ENCODE results near the gene NBPF3. TPM values are rescaled to one million over a fixed set of nuclear protein-coding genes. Genes with fewer than 3 reads are reported as not detected.

NBPF3 gene
- polyA plus RNA-seq, 2 donors: 1.1 to 2.4 TPM

DNA sequence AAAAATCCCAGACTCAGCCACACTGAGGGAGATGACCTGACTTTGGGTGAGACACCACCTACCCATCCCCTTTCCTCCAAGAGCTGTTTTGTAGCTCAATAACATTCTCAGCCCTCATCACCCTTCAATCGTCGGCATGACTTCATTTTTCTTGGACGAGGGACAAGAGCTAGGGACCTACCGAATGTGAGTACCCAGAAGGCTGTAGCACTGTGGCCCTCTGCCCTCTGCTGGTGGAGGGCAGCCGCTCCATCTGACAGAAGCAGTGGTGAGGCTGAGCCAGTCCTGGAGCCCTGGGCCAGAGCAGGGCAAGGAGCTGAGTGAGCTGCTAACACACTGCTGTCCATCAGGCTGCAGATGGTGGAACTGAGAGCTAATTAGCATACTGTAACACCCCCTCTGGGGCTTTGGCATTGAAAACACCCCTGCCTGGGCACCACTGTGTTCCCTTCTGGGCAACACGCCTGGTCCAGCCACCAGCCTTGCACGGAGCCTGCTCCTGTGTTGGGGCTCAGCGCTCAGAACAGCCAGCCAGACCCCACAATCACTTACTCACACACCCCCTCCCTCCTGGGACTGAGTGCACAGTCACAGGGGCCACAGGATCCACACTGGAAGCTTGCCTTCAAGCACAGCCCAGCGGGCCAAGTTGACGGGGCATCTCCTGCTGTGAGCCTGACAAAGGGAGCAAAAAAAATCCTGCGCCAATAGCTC lies 51.0 kb downstream of the NBPF3 start:
- Histone ChIP-seq H3K9me3 (ENCODE audit: control insufficient read depth in 2 of 2, insufficient read depth in 1 of 2, low read depth in 1 of 2, low read length in 1 of 2) (no peaks in the 10 kb centered on the region), H3K27ac (ENCODE audit: low read depth in 2 of 2, low read length in 1 of 2) (no peak overlapping the region), H3K4me3 (ENCODE audit: low read depth in 1 of 2, low read length in 2 of 2) (no peak overlapping the region), H3K27me3 (ENCODE audit: control insufficient read depth in 1 of 2, insufficient read depth in 2 of 2, low read length in 2 of 2) (no peaks in the 10 kb centered on the region), H3K36me3 (ENCODE audit: control insufficient read depth in 2 of 2, insufficient read depth in 2 of 2, low read length in 1 of 2) (no peaks in the 10 kb centered on the region), H3K4me1 (ENCODE audit: control insufficient read depth in 2 of 2, insufficient read depth in 2 of 2, low read length in 1 of 2) (peaks cover 0 to 2% of the 10 kb centered on the region in 2 donors)
- WGBS, 2 donors: 65 to 76% methylated on average over 11 of the region's 11 CpGs

DNA sequence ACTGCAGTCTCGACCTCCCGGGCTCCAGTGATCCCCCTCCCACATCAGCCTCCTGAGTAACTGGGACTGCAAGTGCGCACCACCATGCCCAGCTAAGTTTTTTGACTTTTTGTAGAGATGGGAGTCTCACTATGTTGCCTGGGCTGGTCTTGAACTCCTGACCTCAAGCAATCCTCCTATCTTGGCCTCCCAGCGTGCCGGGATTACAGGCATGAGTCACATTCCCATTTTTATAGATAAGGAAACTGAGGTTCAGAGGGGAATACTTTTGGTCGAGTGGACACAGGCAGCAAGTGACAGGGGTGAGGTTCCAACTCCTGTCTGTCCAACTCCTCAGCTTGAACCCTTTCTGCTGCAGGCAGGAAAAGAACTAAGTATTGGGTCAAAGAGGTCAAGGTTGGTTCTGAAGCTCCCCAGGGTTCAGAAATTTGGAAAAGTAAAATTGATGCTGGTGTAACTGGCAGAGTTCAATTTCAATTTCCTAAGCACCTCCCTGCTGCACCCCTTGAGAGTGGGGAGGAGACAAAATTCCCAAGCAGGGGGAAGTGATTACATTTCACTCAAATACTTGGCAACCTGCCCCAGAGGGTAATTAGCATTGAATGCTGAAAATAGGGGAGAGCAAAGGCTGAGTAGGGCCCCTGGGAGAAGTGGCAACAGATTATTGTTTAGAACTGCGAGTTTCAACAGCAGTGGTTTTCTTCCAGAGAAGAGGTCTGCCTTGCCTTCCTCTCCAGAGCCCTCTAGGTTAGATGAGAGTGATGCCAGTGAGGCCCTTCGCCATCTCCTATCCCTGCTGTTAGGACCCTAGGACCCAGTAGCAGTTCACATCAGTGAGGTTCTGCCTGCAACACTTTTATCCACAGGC lies 51.8 kb downstream of the NBPF3 start:
- no peaks in the 10 kb centered on the region for H3K27me3 ChIP-seq (ENCODE audit: control insufficient read depth in 1 of 2, insufficient read depth in 2 of 2, low read length in 2 of 2)
- no peaks in the 10 kb centered on the region for H3K9me3 ChIP-seq (ENCODE audit: control insufficient read depth in 2 of 2, insufficient read depth in 1 of 2, low read depth in 1 of 2, low read length in 1 of 2)
- no peak overlapping the region for H3K4me3 ChIP-seq (ENCODE audit: low read depth in 1 of 2, low read length in 2 of 2)
- no peak overlapping the region for H3K27ac ChIP-seq (ENCODE audit: low read depth in 2 of 2, low read length in 1 of 2)
- peaks cover 0 to 2% of the 10 kb centered on the region in 2 donors for H3K4me1 ChIP-seq (ENCODE audit: control insufficient read depth in 2 of 2, insufficient read depth in 2 of 2, low read length in 1 of 2)
- no peaks in the 10 kb centered on the region for H3K36me3 ChIP-seq (ENCODE audit: control insufficient read depth in 2 of 2, insufficient read depth in 2 of 2, low read length in 1 of 2)
- WGBS, 2 donors: 52% methylated on average over 8 of the region's 8 CpGs

DNA sequence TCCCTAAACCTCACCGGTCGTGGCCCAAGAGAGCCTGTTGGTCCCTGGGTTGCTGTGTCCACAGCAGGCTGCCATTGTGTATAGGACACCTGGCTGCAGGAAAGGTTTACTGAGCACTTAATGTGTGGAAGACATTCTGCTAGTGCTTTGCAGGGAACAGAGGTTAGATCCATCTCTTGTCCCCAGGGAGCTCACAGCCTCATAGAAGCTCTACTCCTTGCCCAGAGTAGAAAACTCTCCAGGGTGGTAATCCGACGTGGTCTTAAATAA lies 52.4 kb downstream of the NBPF3 start:
- H3K27ac ChIP-seq (ENCODE audit: low read depth in 2 of 2, low read length in 1 of 2): no peak overlapping the region
- H3K4me1 ChIP-seq (ENCODE audit: control insufficient read depth in 2 of 2, insufficient read depth in 2 of 2, low read length in 1 of 2): peaks cover 0 to 2% of the 10 kb centered on the region in 2 donors
- no peaks in the 10 kb centered on the region for H3K9me3 ChIP-seq (ENCODE audit: control insufficient read depth in 2 of 2, insufficient read depth in 1 of 2, low read depth in 1 of 2, low read length in 1 of 2)
- H3K27me3 ChIP-seq (ENCODE audit: control insufficient read depth in 1 of 2, insufficient read depth in 2 of 2, low read length in 2 of 2): no peaks in the 10 kb centered on the region
- H3K36me3 ChIP-seq (ENCODE audit: control insufficient read depth in 2 of 2, insufficient read depth in 2 of 2, low read length in 1 of 2): no peaks in the 10 kb centered on the region
- 63 to 65% methylated on average over 4 of the region's 4 CpGs for WGBS, 2 donors
- no peak overlapping the region for H3K4me3 ChIP-seq (ENCODE audit: low read depth in 1 of 2, low read length in 2 of 2)

DNA sequence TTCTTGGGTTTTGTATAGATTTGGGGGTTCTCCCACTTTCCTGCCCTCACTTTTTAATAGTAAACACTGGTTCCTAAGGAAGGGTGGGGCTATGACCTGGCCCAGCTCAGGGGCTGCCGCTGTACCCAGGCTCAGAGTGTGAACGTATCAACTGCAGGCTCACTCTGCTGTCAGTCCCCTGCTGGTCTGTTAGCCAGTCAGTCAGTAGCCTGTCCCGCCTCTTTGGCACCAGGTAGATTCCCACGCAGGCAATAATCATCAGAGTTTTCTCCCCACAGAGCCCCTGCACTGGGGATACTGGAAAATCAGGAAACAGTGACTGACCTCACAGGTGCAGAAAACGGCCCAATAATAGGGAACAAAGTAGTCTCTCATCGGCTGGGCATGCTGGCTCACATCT lies 54.3 kb downstream of the NBPF3 start:
- H3K36me3 ChIP-seq (ENCODE audit: control insufficient read depth in 2 of 2, insufficient read depth in 2 of 2, low read length in 1 of 2): no peaks in the 10 kb centered on the region
- H3K27ac ChIP-seq (ENCODE audit: low read depth in 2 of 2, low read length in 1 of 2): peak overlapping the region in 1 of 2 donors; percentile 7
- H3K4me1 ChIP-seq (ENCODE audit: control insufficient read depth in 2 of 2, insufficient read depth in 2 of 2, low read length in 1 of 2): no peaks in the 10 kb centered on the region
- no peaks in the 10 kb centered on the region for H3K9me3 ChIP-seq (ENCODE audit: control insufficient read depth in 2 of 2, insufficient read depth in 1 of 2, low read depth in 1 of 2, low read length in 1 of 2)
- WGBS, 2 donors: 70 to 72% methylated on average over 6 of the region's 6 CpGs
- H3K4me3 ChIP-seq (ENCODE audit: low read depth in 1 of 2, low read length in 2 of 2): no peak overlapping the region
- no peaks in the 10 kb centered on the region for H3K27me3 ChIP-seq (ENCODE audit: control insufficient read depth in 1 of 2, insufficient read depth in 2 of 2, low read length in 2 of 2)

DNA sequence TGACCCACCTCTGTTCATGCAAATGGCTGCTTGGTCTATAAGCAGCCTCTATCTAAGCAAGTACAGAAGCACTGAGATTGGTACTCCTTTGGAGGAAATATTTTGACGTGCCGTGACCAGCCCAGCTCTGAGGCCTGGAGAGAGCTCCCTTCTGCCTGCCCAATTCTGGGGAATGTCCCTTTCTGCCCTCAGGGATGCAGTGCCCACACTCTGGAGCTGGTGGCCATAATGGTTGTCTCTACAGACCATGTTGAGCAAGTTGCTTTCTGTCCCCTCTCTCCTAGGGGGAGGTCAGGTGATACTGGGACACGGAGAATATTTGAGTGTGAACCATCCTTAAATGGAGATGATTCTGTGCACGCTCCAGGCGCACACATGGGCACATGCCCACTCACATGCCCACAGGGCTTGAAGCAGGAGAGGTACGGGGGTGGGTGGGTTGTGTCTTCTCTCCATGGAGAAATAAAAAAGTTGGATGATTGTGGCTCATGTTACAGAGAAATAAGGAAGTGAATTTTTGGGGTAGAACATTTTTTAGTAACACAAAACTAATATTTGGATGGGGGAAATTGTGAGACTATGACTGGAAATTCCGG lies 55.4 kb downstream of the NBPF3 start:
- H3K27me3 ChIP-seq (ENCODE audit: control insufficient read depth in 1 of 2, insufficient read depth in 2 of 2, low read length in 2 of 2): no peaks in the 10 kb centered on the region
- no peaks in the 10 kb centered on the region for H3K9me3 ChIP-seq (ENCODE audit: control insufficient read depth in 2 of 2, insufficient read depth in 1 of 2, low read depth in 1 of 2, low read length in 1 of 2)
- H3K4me1 ChIP-seq (ENCODE audit: control insufficient read depth in 2 of 2, insufficient read depth in 2 of 2, low read length in 1 of 2): no peaks in the 10 kb centered on the region
- no peaks in the 10 kb centered on the region for H3K36me3 ChIP-seq (ENCODE audit: control insufficient read depth in 2 of 2, insufficient read depth in 2 of 2, low read length in 1 of 2)
- 80 to 83% methylated on average over 7 of the region's 7 CpGs for WGBS, 2 donors
- no peak overlapping the region for H3K4me3 ChIP-seq (ENCODE audit: low read depth in 1 of 2, low read length in 2 of 2)
- H3K27ac ChIP-seq (ENCODE audit: low read depth in 2 of 2, low read length in 1 of 2): peak overlapping the region; percentile 50 to 79

DNA sequence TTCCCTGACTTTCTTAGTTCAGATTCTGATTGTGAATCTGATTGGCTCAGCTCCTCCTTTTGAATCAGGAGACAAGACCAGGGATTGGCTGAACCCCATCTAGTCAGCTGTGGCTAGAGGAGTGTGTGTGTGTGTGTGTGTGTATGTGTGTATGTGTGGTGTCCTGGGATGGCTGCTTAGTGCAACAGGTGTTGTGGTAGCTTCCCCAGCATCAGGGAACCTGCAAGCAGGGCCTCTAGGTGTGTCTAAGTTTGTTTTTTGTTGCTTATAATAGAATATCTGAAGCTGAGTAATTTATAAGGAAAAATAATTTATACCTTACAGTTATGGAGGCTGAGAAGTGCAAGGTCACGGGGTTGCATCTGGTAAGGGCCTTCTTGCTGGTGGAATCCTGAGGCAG lies 56.1 kb downstream of the NBPF3 start:
- 94 to 96% methylated on average over 1 of the region's 1 CpG for WGBS, 2 donors
- Histone ChIP-seq H3K4me3 (ENCODE audit: low read depth in 1 of 2, low read length in 2 of 2) (no peak overlapping the region), H3K27me3 (ENCODE audit: control insufficient read depth in 1 of 2, insufficient read depth in 2 of 2, low read length in 2 of 2) (no peaks in the 10 kb centered on the region), H3K9me3 (ENCODE audit: control insufficient read depth in 2 of 2, insufficient read depth in 1 of 2, low read depth in 1 of 2, low read length in 1 of 2) (no peaks in the 10 kb centered on the region), H3K27ac (ENCODE audit: low read depth in 2 of 2, low read length in 1 of 2) (no peak overlapping the region), H3K36me3 (ENCODE audit: control insufficient read depth in 2 of 2, insufficient read depth in 2 of 2, low read length in 1 of 2) (no peaks in the 10 kb centered on the region), H3K4me1 (ENCODE audit: control insufficient read depth in 2 of 2, insufficient read depth in 2 of 2, low read length in 1 of 2) (no peaks in the 10 kb centered on the region)

DNA sequence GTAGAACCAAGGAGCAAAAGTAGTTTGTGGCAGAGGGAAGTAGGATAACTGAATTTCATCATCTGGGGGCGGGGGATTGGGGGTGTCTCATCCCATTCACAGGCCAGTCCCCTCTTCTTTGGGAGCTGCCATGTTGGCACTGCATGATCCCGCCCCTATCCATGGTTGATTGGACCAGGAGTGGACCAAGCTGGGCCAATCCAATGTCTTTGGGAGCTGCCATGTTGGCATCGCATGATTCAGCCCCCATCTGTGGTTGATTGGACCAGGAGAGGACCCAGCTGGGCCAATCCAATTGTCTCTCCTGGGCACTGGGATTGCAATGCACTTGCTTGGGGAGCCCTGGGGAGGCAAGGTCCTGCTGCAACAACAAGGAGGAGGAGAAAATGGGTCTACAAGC lies 56.9 kb downstream of the NBPF3 start:
- Histone ChIP-seq H3K4me3 (ENCODE audit: low read depth in 1 of 2, low read length in 2 of 2) (no peak overlapping the region), H3K4me1 (ENCODE audit: control insufficient read depth in 2 of 2, insufficient read depth in 2 of 2, low read length in 1 of 2) (no peaks in the 10 kb centered on the region), H3K27me3 (ENCODE audit: control insufficient read depth in 1 of 2, insufficient read depth in 2 of 2, low read length in 2 of 2) (no peaks in the 10 kb centered on the region), H3K27ac (ENCODE audit: low read depth in 2 of 2, low read length in 1 of 2) (no peak overlapping the region), H3K9me3 (ENCODE audit: control insufficient read depth in 2 of 2, insufficient read depth in 1 of 2, low read depth in 1 of 2, low read length in 1 of 2) (no peaks in the 10 kb centered on the region), H3K36me3 (ENCODE audit: control insufficient read depth in 2 of 2, insufficient read depth in 2 of 2, low read length in 1 of 2) (no peaks in the 10 kb centered on the region)
- 87% methylated on average over 3 of the region's 3 CpGs for WGBS, 2 donors

DNA sequence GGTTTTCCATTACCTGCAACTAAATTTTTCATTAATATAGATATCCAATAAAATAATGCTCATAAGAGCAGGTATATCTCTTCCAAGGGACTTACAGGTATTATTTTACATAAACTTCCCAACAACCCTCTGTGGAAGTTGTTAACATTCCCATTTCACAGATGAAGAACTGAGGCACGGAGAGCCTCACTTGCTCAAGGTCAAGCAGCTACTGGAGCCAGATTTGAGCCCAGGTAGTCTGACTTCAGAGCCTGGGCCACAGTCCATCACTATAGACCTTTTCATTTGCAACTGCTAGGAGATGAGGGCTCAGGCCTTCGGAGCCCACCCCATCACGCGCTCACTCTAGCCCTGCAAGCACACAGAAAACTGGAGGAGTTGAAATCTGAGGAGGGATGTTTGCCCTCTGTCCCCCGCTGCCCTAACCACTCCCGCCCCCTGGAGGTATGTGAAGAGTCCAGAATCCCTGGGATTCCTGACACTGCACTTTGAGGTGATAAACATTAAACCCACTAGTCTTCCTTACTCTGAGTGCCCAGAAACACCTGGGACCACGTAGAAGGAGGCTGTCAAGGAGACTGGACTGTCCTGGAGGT lies 57.6 kb downstream of the NBPF3 start:
- Histone ChIP-seq H3K27me3 (ENCODE audit: control insufficient read depth in 1 of 2, insufficient read depth in 2 of 2, low read length in 2 of 2) (no peaks in the 10 kb centered on the region), H3K4me1 (ENCODE audit: control insufficient read depth in 2 of 2, insufficient read depth in 2 of 2, low read length in 1 of 2) (no peaks in the 10 kb centered on the region), H3K9me3 (ENCODE audit: control insufficient read depth in 2 of 2, insufficient read depth in 1 of 2, low read depth in 1 of 2, low read length in 1 of 2) (no peaks in the 10 kb centered on the region), H3K36me3 (ENCODE audit: control insufficient read depth in 2 of 2, insufficient read depth in 2 of 2, low read length in 1 of 2) (no peaks in the 10 kb centered on the region), H3K27ac (ENCODE audit: low read depth in 2 of 2, low read length in 1 of 2) (no peak overlapping the region), H3K4me3 (ENCODE audit: low read depth in 1 of 2, low read length in 2 of 2) (no peak overlapping the region)
- 69 to 74% methylated on average over 7 of the region's 7 CpGs for WGBS, 2 donors

DNA sequence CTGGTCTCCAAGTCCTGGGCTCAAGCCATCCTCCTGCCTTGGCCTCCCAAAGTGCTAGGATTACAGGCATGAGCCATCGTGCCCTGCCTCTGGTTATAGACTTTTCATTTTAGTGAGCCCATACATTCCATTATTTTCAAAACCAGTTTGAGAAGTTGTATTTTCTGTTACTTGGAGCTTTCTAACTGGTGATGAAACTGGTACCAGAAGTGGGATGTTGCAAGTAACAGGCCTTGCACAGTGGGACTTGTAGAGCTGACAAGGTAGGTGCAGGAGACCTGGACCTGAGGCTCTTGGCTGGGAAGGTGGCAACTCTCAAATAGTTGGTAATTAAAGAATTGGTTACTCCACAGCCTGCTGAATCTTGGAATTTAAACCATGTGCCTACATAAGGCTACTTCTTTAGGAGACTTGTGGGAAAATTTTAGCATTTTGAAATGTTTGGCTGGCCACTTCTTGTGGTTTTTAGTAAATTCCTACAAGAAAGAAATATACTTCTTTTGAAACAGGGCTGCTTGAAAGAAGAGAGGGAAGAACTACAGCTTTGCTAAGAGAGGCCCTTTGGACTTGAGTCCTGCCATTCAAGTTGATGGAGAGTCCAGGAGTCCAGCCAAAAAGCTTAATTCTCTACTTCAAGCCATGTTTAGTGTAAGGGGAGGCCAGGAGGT lies 59.5 kb downstream of the NBPF3 start:
- no peaks in the 10 kb centered on the region for H3K27me3 ChIP-seq (ENCODE audit: control insufficient read depth in 1 of 2, insufficient read depth in 2 of 2, low read length in 2 of 2)
- 98 to 100% methylated on average over 1 of the region's 1 CpG for WGBS, 2 donors

More for the DNA sequence above, 59.5 kb downstream of the NBPF3 start:
- Histone ChIP-seq H3K36me3 (ENCODE audit: control insufficient read depth in 2 of 2, insufficient read depth in 2 of 2, low read length in 1 of 2) (no peaks in the 10 kb centered on the region), H3K4me3 (ENCODE audit: low read depth in 1 of 2, low read length in 2 of 2) (no peak overlapping the region), H3K9me3 (ENCODE audit: control insufficient read depth in 2 of 2, insufficient read depth in 1 of 2, low read depth in 1 of 2, low read length in 1 of 2) (no peaks in the 10 kb centered on the region), H3K4me1 (ENCODE audit: control insufficient read depth in 2 of 2, insufficient read depth in 2 of 2, low read length in 1 of 2) (no peaks in the 10 kb centered on the region), H3K27ac (ENCODE audit: low read depth in 2 of 2, low read length in 1 of 2) (no peak overlapping the region)
